GM19043 (cell line): ENCODE measurements around the gene SIX6.
A peak's percentile ranks its signal among the peaks of the same experiment; 100 is the strongest.

Source experiments
- ATAC-seq: cut with Tn5 transposase; IDR thresholded peaks from one replicate; pipeline ENCODE4 v1.9.1; 2021; ENCODE audit warnings: low read depth; ENCODE audit not compliant: unreplicated experiment

The SIX6 gene

GRCh38 chr14:60512973-60513571 is 4.1 kb downstream of the SIX6 start:
- no peak for ATAC-seq

DNA sequence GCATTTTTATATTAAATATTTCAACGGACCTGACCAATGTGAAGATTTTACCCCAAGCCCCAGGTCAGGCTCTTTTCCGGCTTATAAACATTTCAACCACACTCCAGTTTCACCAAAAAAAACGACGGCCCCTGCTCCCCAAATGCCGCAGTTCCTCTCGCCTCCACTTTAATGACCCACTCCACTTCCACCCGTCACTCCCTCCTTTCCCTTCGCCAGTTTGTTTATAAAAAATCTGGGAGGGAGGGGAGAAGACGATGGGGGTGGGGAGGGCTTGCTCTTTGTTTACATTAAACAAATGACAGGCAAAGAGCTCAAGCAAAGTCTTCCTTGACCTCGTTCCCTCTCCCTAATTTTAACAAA is 5.4 kb downstream of the SIX6 start:
- ATAC-seq: no peak

GRCh38 chr14:60514741-60515491 is 6.0 kb downstream of the SIX6 start:
- ATAC-seq: no peak

DNA sequence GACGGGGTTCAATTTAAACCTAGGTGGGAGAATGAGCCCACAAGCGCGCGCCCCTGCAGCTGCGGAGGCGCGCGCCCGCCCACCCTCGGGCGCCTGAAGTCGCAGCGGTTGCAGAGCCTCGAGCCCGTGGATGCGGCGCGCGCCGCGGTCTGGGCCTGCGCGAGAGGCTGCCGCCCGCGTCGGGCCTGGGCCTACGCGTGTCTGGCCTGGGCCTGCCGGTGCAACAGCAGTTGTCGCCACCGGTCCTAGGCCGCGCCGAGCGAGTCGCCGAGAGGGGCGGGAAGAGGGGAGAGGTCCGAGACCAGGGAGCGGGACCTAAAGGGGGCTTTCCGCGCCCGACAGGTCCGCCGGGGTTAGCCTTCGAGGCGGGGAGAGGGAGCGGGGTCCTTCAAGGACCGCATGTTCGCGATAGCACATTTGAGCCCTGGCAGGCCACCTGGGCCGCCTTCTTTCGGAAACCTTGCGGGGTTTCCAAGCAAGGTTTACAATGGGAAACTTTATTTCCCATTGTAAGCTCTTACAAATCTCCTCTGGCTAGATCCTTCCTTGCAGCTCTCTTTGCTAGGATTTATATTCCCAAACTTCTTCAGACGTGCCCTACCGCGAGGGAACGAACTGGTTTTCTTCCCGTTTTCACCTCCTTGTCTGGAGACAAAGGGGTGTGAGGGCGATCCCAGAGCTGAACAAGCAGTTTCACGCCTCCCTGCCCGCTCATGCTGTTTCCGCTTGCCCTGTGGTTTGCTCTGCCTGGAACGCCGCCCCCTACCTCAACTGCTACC is 6.8 kb downstream of the SIX6 start:
- no peak for ATAC-seq

DNA sequence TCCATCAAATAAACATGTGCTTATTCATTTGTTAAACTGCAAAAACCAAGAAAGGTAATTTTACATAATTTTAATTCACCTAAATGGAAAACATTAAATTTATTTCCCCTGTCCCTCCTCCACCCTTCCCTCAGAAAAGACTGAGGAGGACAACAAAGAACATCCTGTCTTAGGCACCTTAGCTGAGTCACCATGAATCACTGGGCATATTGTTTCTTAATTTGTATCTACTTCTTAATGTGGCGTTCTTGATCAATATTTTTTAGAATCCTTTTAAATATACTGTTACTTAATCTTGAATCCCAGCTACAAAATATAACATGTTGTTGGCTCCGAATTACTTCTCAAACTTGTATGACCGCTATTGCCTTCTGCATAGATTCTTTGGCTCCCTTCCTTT is 23.5 kb downstream of the SIX6 start:
- ATAC-seq: no peak

- ATAC-seq: no peak
Observed at GRCh38 chr14:60537663-60538062, 28.7 kb downstream of the SIX6 start.

GRCh38 chr14:60544659-60545058 is 35.7 kb downstream of the SIX6 start:
- ATAC-seq: no peak

DNA sequence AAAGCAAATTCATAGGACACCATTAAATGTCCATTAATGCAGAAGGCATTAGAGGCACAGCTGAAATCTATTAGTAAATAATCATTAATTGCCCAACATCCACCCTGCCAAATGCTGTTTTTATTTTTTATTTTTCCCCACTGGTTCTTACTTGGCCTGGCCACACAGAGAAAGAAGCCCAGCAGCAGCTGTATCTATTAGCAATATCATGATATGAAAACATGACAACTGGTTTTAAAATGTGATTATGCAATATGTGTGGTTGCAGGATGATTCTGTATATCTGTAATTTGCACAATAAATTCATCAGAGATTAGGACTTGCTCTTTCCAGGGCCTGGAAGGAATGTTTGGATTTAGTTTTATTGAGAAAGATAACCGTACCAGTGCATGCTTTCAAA is 44.9 kb downstream of the SIX6 start:
- no peak for ATAC-seq

- ATAC-seq: peak; percentile 78
Observed at GRCh38 chr14:60561845-60562746, 53.1 kb downstream of the SIX6 start.
